ENCODE results near the gene TPD52L2.

Gene TPD52L2

GRCh38 chr20:63930971-63931553 lies 66.0 kb downstream of the TPD52L2 start:
- H3K36me3 ChIP-seq: peaks cover 79% of the 10 kb centered on the region
- TF ChIP-seq, protein P1, sequence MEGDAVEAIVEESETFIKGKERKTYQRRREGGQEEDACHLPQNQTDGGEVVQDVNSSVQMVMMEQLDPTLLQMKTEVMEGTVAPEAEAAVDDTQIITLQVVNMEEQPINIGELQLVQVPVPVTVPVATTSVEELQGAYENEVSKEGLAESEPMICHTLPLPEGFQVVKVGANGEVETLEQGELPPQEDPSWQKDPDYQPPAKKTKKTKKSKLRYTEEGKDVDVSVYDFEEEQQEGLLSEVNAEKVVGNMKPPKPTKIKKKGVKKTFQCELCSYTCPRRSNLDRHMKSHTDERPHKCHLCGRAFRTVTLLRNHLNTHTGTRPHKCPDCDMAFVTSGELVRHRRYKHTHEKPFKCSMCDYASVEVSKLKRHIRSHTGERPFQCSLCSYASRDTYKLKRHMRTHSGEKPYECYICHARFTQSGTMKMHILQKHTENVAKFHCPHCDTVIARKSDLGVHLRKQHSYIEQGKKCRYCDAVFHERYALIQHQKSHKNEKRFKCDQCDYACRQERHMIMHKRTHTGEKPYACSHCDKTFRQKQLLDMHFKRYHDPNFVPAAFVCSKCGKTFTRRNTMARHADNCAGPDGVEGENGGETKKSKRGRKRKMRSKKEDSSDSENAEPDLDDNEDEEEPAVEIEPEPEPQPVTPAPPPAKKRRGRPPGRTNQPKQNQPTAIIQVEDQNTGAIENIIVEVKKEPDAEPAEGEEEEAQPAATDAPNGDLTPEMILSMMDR (IDR thresholded peaks at IDR 0.05; ENCODE audit: low read depth, low read length): no peak

GRCh38 chr20:63931735-63932134 lies 66.7 kb downstream of the TPD52L2 start:
- TF ChIP-seq, protein P1 (IDR thresholded peaks at IDR 0.05; ENCODE audit: low read depth, low read length): no peak
- DNase-seq: no peak
- Histone ChIP-seq H3K9me3 (no peaks in the 10 kb centered on the region), H3K4me3 (ENCODE audit: low read depth, low read length) (no peak overlapping the region), H3K27me3 (no peaks in the 10 kb centered on the region), H3K4me1 (no peaks in the 10 kb centered on the region), H3K36me3 (peaks cover 76% of the 10 kb centered on the region)

More at GRCh38 chr20:63930971-63931553, 66.0 kb downstream of the TPD52L2 start:
- no peaks in the 10 kb centered on the region for H3K4me1 ChIP-seq
- H3K4me3 ChIP-seq (ENCODE audit: low read depth, low read length): no peak overlapping the region
- H3K27me3 ChIP-seq: no peaks in the 10 kb centered on the region
- no peaks in the 10 kb centered on the region for H3K9me3 ChIP-seq
- no peak for DNase-seq

GRCh38 chr20:63932606-63933160 lies 67.6 kb downstream of the TPD52L2 start:
- no peaks in the 10 kb centered on the region for H3K4me1 ChIP-seq
- H3K36me3 ChIP-seq: peaks cover 66% of the 10 kb centered on the region
- no peak for DNase-seq

GRCh38 chr20:63933646-63934045 lies 68.6 kb downstream of the TPD52L2 start:
- Histone ChIP-seq H3K4me1 (no peaks in the 10 kb centered on the region), H3K9me3 (no peaks in the 10 kb centered on the region), H3K27me3 (no peaks in the 10 kb centered on the region), H3K36me3 (peaks cover 58% of the 10 kb centered on the region), H3K4me3 (ENCODE audit: low read depth, low read length) (no peak overlapping the region)
- no peak for DNase-seq
- TF ChIP-seq, protein P1 (IDR thresholded peaks at IDR 0.05; ENCODE audit: low read depth, low read length): no peak

More at GRCh38 chr20:63932606-63933160, 67.6 kb downstream of the TPD52L2 start:
- no peaks in the 10 kb centered on the region for H3K9me3 ChIP-seq
- H3K27me3 ChIP-seq: no peaks in the 10 kb centered on the region
- TF ChIP-seq, protein P1 (IDR thresholded peaks at IDR 0.05; ENCODE audit: low read depth, low read length): no peak
- H3K4me3 ChIP-seq (ENCODE audit: low read depth, low read length): no peak overlapping the region

DNA sequence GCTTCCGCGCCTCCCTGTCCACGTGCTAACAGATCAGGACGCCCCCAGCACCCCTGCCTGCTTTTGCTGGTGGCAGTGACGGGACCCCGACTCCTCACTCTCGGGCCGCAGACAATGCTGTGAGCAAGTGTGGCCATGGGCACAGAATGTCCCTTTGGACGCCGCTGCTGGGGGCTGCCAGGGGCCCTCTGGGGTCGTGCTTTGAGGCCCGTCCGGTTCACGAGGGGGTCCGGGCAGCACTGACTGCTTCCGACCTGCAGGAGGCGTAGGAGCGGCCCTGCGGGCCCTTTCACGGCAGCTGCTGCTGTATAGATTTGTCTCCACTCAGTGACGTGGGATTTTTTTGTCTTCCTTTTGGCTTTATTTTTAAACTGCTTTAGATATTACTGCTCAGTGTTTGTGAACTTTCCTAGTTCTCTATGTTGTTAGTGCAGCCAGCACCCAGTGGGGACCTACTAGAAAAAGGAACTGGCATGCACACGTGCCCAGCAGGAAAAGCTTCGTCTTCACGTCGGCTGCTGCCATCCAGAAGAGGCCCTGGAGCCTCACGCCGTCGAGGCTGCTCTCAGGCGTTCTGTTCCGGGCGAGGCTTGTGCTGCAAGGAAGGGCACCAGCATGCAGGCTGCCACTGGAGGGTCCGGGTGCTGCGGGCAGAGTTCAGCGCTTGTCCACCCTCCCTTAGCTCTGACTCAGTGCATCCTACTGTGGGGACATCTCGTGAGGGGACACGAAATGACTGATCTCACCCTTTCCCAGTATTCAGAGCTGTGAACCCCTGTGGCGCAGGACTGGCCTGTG lies 69.4 kb downstream of the TPD52L2 start:
- Histone ChIP-seq H3K4me1 (no peaks in the 10 kb centered on the region), H3K9me3 (no peaks in the 10 kb centered on the region), H3K4me3 (ENCODE audit: low read depth, low read length) (no peak overlapping the region), H3K36me3 (peaks cover 59% of the 10 kb centered on the region), H3K27me3 (no peaks in the 10 kb centered on the region)
- DNase-seq: no peak
- TF ChIP-seq, protein P1 (IDR thresholded peaks at IDR 0.05; ENCODE audit: low read depth, low read length): peak; percentile 61

- Histone ChIP-seq H3K36me3 (peaks cover 61% of the 10 kb centered on the region), H3K27me3 (no peaks in the 10 kb centered on the region), H3K4me1 (no peaks in the 10 kb centered on the region), H3K4me3 (ENCODE audit: low read depth, low read length) (no peak overlapping the region), H3K9me3 (no peaks in the 10 kb centered on the region)
- no peak for DNase-seq
- TF ChIP-seq, protein P1 (IDR thresholded peaks at IDR 0.05; ENCODE audit: low read depth, low read length): no peak
These were observed 70.4 kb downstream of the TPD52L2 start for GRCh38 chr20:63935447-63935846.

Measured in BE2C (cell line).